ENCODE results near the gene ERBB2.
A peak's percentile ranks its signal among the peaks of the same experiment; 100 is the strongest.
"Not testable (repeated sequence)": the region's sequence is repeated elsewhere in the genome, so short reads cannot be mapped to it uniquely, and the experiment has no call there.

ERBB2 gene

DNA sequence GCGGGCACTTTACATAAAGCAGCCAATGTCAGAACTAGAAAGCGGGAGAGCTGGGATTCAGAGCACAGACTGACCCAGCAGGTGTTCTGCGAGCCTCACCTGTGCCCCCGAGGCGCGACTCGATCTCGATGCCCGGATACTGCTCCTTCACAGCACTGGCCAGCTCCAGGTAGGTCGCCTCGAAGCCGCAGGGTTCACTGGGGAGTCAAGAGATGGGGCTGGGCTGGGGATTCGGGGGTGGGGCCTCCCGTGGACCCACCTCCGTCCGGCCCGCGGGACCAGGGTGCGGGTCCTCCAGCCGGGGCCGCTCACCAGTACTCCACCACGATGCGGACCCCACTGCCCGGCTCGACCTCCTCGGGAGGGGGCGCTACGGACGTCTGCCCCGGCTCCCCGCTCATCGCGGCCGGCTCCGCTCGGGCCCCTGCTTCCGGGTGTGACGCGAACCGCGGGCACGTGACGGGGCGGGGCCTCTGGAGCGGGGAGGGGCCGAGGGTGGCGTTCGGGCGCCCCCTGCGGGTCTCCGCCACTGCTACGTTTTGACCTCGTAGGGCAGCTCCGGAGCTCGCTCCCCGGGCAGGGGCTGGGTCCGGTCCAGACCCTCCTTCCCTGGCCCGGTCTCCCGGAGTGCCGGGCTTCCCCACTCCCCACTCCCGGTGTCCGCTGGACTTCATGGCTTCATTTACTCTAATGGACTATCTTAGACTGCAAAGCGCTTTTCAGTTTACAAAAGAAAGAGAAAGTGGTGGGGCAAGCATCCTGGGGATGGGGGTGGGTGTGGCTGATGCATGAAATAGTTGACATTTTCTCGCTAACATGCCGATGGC, 30.4 kb downstream of the ERBB2 start, which contains the start of gene MIEN1:
Gene MIEN1 (minus strand): TSS at position 438 of the 827 bp plus-strand sequence. CDS start 37 bp downstream, at position 401.
- DNase-seq, result peak; percentile 81

- DNase-seq, result no peak
These were observed 32.7 kb downstream of the ERBB2 start for GRCh38 chr17:39732586-39732985.

GRCh38 chr17:39735882-39736281, 36.0 kb downstream of the ERBB2 start:
- no peak for DNase-seq

DNA sequence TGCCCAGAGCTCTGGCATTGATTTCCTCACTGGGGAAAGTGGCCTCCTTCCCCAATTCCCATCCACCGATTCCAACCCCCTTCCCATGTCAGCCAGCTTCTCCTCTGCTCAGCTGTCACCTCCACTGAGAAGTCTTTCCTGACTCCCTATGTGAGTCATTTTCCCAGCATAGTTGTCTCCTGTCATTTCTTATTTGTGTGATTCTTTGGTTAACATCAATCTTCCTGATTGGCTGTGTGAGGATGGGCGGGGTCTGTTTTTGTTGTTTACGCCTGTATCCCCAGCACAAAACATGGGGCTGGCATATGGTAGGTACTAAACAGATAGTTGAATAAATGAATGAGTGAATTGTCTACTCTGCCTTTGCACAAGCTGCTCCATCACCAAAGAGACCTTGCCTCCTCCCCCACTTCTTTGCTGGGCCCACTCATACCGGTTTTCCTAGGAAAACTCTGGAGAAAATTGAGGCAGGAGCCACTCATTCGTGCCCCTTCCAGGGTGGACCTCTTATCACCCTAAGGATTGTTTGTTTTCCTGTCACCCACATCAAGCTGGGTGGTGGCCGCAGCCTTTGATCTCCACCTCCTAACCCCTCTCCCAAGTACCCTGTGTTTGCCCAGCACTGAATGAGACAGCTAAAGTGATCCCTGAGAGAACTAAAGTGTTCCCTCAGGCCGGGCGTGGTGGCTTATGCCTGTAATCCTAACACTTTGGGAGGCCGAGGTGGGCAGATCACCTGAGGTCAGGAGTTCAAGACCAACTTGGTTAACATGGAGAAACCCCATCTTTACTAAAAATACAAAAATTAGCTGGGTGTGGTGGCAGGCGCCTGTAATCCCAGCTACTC, 36.7 kb downstream of the ERBB2 start:
- DNase-seq, result no peak

DNA sequence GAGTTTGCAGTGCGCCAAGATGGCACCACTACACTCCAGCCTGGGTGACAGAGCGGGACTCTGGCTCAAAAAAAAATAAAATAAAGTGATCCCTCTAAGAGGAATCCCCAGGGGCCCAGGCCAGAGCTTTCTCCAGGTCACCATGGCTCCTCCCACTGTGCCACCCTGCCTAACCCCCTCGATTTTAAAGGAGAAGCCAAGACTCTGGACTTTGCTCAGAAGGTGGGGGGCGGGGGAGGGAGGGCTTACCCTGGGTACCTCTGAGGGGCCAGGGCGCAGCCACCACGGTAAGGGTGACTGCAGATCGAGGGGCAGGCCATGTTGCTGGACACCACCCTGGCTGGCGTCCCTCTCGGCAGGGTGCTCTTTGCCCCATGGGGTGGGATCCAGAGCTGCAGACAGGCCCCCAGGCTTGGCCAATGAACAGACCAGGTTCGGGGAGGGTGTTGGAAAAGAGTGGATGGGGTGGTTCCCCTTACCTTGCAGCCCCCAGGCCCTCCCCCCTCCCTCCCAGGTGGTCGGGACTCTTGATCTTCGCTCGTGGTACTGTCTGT, 37.4 kb downstream of the ERBB2 start:
- no peak for DNase-seq

DNA sequence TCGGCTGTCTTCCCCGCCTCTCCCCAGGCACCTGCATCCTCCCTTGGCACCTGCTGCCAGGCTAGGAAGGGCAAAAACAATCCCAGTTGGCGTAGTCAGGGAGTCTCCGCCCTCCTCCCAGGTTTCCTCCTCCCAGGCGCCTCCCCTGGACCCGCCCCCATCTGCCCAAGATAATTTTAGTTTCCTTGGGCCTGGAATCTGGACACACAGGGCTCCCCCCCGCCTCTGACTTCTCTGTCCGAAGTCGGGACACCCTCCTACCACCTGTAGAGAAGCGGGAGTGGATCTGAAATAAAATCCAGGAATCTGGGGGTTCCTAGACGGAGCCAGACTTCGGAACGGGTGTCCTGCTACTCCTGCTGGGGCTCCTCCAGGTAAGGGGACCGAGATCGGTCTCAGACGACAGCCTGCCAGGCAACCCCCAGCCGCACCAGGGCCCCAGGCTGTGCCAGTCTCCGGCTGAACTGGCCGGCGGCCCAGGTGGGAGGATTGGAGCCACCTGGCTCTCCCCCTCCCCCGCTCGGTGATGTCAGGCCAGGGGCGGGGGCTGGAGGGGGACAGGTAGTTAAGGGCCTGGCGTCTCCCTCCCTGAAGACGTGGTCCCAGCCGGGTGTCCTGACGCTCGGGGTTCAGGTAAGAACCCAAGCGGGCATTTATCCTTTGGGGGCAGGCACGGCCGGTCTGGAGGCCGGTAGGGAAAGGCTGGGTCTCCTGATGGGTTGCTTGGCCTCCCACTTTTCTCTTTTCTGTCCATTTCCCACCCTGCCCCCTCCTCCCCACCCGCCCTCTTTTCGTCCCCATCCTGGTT, 38.1 kb downstream of the ERBB2 start, which contains the start of gene GRB7:
Gene GRB7 (plus strand): TSS at position 179 of the 808 bp plus-strand sequence. CDS start 4,364 bp downstream, outside the sequence.
- DNase-seq, result peak; percentile 15

DNA sequence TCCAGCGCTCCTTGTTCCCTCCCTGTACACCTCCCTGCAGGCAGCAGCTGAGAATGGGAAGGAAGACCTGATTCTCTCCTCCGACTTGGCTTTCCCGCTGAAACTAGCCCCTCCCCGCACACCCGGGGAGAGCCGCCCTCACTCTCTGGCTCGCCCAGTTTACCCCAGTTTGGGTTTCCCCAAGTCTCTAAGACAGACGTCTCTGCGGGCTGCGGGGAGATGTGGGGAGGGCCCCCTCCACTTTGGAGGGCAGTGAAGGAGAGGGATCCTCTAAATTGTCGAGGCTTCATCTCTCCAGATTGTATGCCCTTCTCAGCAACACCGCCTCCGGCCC, 38.7 kb downstream of the ERBB2 start:
- peak; percentile 7 for DNase-seq

DNA sequence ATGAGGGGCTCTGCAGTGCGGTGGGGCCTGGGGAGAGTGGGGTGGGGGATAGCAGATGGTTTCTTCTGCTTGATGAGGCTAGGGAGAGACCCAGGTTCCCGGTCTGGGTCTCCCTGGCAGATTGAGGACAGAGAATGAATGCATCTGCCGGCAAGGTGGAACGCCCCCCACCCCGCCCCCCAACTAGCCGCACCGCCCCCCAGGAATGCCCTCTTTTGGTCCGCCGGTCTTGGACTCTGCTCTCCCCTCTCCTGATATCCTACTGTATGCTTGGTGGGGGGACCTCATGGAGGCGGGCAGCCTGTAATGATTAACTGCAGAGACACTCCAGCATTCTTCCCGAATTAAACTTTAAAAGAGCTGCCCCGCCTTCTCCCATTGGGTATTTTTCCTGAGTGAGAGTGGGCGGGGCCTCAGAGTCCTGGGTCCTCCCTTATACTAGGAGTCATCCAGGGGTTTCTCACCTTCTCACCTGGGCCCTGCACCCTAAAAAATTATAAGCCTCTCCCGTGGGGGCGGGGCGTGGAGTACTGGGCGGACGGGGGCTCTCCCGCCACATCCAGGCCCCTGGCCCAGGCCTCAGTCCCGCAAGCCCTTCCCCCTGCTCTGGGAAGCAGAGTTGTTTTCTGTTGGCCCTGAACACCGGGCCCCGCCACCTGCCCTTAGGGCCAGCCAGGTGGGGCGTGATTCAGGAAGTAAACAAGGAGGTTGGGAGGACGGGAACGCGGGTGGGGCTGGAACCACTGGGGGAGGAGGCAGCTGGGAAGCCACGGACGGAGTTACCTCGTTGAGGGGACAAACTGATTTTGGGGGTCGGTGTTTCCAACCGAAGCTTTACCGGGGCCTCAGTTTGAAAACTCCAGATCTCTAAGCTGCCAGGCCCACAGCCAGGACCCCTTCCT, 39.4 kb downstream of the ERBB2 start:
- peak; percentile 1 for DNase-seq

- DNase-seq, result no peak
These were observed 40.1 kb downstream of the ERBB2 start for GRCh38 chr17:39739885-39740356.

GRCh38 chr17:39740357-39741111, 40.7 kb downstream of the ERBB2 start:
- no peak for DNase-seq

GRCh38 chr17:39742126-39742855, 42.4 kb downstream of the ERBB2 start:
- no peak for DNase-seq

DNA sequence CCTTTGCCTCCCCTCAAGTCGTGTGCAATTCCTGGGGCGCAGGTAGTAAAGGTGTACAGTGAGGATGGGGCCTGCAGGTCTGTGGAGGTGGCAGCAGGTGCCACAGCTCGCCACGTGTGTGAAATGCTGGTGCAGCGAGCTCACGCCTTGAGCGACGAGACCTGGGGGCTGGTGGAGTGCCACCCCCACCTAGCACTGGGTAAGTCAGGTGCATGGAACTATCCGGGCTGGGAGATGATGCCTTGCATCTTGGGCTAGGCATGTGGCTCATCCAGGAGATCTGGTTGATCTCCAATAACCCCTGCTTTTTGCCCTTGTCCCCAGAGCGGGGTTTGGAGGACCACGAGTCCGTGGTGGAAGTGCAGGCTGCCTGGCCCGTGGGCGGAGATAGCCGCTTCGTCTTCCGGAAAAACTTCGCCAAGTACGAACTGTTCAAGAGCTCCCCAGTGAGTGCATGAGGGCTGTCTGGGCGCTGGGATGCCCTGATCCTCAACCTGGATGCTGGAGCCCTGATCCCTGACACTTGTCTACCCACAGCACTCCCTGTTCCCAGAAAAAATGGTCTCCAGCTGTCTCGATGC, 43.1 kb downstream of the ERBB2 start:
- DNase-seq, result no peak

GRCh38 chr17:39744075-39744835, 44.4 kb downstream of the ERBB2 start:
- no peak for DNase-seq

DNA sequence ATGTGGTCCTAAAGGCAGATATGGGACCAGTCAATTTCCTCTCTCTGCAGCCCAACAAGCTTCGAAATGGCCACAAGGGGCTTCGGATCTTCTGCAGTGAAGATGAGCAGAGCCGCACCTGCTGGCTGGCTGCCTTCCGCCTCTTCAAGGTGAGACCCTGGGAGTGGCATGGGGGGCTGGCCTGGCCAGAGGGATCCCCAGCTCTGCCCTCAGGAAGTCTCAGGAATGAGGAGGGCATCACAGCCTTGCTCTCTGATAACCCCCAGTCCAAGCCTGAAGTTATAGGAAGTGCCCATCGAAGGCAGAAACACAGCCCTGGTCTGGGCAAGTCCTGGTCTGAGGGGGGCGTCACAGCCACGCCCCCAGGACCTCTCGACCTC, 45.0 kb downstream of the ERBB2 start:
- no peak for DNase-seq

- no peak for DNase-seq
These were observed 45.7 kb downstream of the ERBB2 start for GRCh38 chr17:39745335-39746144.

- no peak for DNase-seq
These were observed 46.2 kb downstream of the ERBB2 start for GRCh38 chr17:39746145-39746461.

GRCh38 chr17:39747745-39748144, 47.9 kb downstream of the ERBB2 start:
- no peak for DNase-seq

DNA sequence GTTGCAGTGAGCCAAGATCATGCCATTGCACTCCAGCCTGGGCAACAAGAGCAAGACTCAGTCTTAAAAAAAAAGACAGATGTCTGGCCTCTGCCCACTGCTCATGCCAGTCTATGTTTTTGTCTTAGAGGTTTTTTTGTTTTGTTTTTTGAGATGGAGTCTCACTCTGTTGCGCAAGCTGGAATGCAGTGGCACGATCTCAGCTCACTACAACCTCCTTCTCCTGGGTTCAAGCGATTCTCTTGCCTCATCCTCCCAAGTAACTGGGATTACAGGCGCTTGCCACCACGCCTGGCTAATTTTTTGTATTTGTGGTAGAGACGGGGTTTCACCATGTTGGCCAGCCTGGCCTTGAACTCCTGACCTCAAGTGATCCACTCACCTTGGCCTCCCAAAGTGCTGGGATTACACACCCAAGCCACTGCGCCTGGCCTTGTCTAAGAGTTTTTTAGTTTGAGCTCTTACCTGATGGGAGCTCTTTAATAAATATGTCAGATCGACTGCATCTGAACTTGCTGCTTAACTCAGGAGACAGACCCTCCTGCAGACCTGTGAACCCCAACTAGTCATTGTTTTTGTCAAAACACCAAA, 48.7 kb downstream of the ERBB2 start:
- DNase-seq, result not testable (repeated sequence)
